ENCODE measurements around the gene EEF1G.
"Not testable (repeated sequence)": the region's sequence is repeated elsewhere in the genome, so short reads cannot be mapped to it uniquely, and the experiment has no call there.

The EEF1G gene

GRCh38 chr11:62553839-62554361, 19.8 kb downstream of the EEF1G start:
- DNase-seq, result peak; percentile 81

GRCh38 chr11:62553080-62553838, 20.4 kb downstream of the EEF1G start:
- peak; percentile 91 for DNase-seq

- no peak for DNase-seq
Measured at GRCh38 chr11:62552485-62553079, 21.1 kb downstream of the EEF1G start.

- DNase-seq, result not testable (repeated sequence)
Measured at GRCh38 chr11:62550478-62550877, 23.2 kb downstream of the EEF1G start.

- DNase-seq, result no peak
Measured at GRCh38 chr11:62548545-62549335, 25.0 kb downstream of the EEF1G start.

GRCh38 chr11:62547691-62548281, 25.9 kb downstream of the EEF1G start:
- DNase-seq, result peak; percentile 66

- DNase-seq, result peak; percentile 68
Measured at GRCh38 chr11:62546929-62547625, 26.6 kb downstream of the EEF1G start.

GRCh38 chr11:62546244-62546928, 27.3 kb downstream of the EEF1G start, which contains the start of gene AHNAK:
AHNAK (minus strand) TSS chr11:62546806; CDS start chr11:62536098, 10,708 bp downstream.
- DNase-seq, result peak; percentile 92

GRCh38 chr11:62545437-62546243, 28.1 kb downstream of the EEF1G start:
- DNase-seq, result peak; percentile 94

GRCh38 chr11:62544581-62545436, 28.9 kb downstream of the EEF1G start:
- DNase-seq, result no peak

GRCh38 chr11:62543680-62544444, 29.8 kb downstream of the EEF1G start:
- no peak for DNase-seq

- peak; percentile 87 for DNase-seq
Measured at GRCh38 chr11:62542750-62543567, 30.7 kb downstream of the EEF1G start.

- DNase-seq, result no peak
Measured at GRCh38 chr11:62542111-62542745, 31.5 kb downstream of the EEF1G start.

- no peak for DNase-seq
Measured at GRCh38 chr11:62540804-62541701, 32.6 kb downstream of the EEF1G start.

GRCh38 chr11:62539238-62539925, 34.3 kb downstream of the EEF1G start:
- DNase-seq, result peak; percentile 81

All from 8988T (cell line).